K562 (cell line): ENCODE measurements around the gene LRRC25. TPM values are rescaled to one million over a fixed set of nuclear protein-coding genes. Genes with fewer than 3 reads are reported as not detected.
A peak's percentile ranks its signal among the peaks of the same experiment; 100 is the strongest.

Experiments used
- ADNP ChIP-seq: fragments of 200-800 bp; sonication (Bioruptor generic); IDR thresholded peaks from 2 replicates; pipeline ENCODE4 v1.6.1; 2016; ENCODE audit warnings: missing genetic modification characterization, missing compliant biosample characterization
- ARID1B ChIP-seq: fragments of 450-650 bp; IDR thresholded peaks from 2 replicates; pipeline ENCODE4 v1.6.1; 2016; ENCODE audit warnings: antibody characterized with exemption, mild to moderate bottlenecking, inconsistent platforms
- CREB3L1 ChIP-seq: fragments of 450-650 bp; IDR thresholded peaks from 2 replicates; pipeline ENCODE4 v1.6.1; 2014; ENCODE audit warnings: low read depth, mild to moderate bottlenecking, moderate library complexity, borderline replicate concordance
- HBP1 ChIP-seq: fragments of 450-650 bp; formaldehyde crosslinking; IDR thresholded peaks from 2 replicates; pipeline ENCODE4 v1.4.0; 2022; ENCODE audit warnings: missing genetic modification characterization
- MBD2 ChIP-seq: sonication (generic); IDR thresholded peaks from 2 replicates; pipeline ENCODE4 v1.6.1; 2016; ENCODE audit warnings: low read depth, borderline replicate concordance
- POLR3A ChIP-seq: IDR thresholded peaks from 2 replicates; pipeline ENCODE4 v1.6.1; 2011; ENCODE audit warnings: borderline replicate concordance, mild to moderate bottlenecking, moderate library complexity; ENCODE audit not compliant: insufficient read length, insufficient read depth; ENCODE audit errors: extremely low read depth
- TFAM ChIP-seq: fragments of 250-450 bp; sonication (Bioruptor Pico); conservative IDR thresholded peaks from 2 replicates; pipeline ENCODE4 v1.5.0; 2021; ENCODE audit warnings: mild to moderate bottlenecking, moderate library complexity
- ZBTB17 ChIP-seq: fragments of 450-650 bp; formaldehyde crosslinking; IDR thresholded peaks from 2 replicates; pipeline ENCODE4 v1.4.0; 2020; ENCODE audit warnings: mild to moderate bottlenecking
- ZNF217 ChIP-seq: sonication (generic); formaldehyde crosslinking; IDR thresholded peaks from 2 replicates; pipeline ENCODE4 v1.8.0; 2022; ENCODE audit warnings: mild to moderate bottlenecking, missing genetic modification reagents
- polyA plus RNA-seq, 8 experiments: library from polyadenylated mRNA; depleted of rRNA in 4 of 8; stranded (reverse) in 5 of 8; unstranded in 3 of 8; fragments of >200 nt; fragmentation: Nextera tagmentation in 2 of 8; fragmentation: Illumina TruSeq in 1 of 8; extraction: Ambion mirVana in 2 of 8; extraction: Trizol in 1 of 8; gene quantifications; 2 replicates each; pipeline versions ENCODE4 v1.2.1 to v1.2.3, GENCODE V29; 2011 to 2014; ENCODE audit warnings: inconsistent platforms in 1 of 8, missing spikeins in 1 of 8
- total RNA-seq, 7 experiments: library from RNA; depleted of rRNA in 6 of 7; stranded (reverse); fragments of >200 nt in 6 of 7; fragmentation: Illumina TruSeq in 2 of 7; extraction: Trizol in 2 of 7; gene quantifications; 2 replicates each; pipeline versions ENCODE4 v1.2.1 to v1.2.3, GENCODE V29; 2011 to 2021; ENCODE audit warnings: low replicate concordance in 1 of 7
- TF ChIP-seq, protein P1 (sequence below): fragments of 450-650 bp; IDR thresholded peaks from 2 replicates; pipeline ENCODE4 v1.6.1; 2016; ENCODE audit warnings: mild to moderate bottlenecking, moderate library complexity

The LRRC25 gene
- total and polyA plus RNA-seq, 9 of the 15 experiments (the other 6 are each of a cell fraction or from before 2014, with no cell fraction given): 0.07 to 0.36 (median 0.10) TPM; not detected in 3

DNA sequence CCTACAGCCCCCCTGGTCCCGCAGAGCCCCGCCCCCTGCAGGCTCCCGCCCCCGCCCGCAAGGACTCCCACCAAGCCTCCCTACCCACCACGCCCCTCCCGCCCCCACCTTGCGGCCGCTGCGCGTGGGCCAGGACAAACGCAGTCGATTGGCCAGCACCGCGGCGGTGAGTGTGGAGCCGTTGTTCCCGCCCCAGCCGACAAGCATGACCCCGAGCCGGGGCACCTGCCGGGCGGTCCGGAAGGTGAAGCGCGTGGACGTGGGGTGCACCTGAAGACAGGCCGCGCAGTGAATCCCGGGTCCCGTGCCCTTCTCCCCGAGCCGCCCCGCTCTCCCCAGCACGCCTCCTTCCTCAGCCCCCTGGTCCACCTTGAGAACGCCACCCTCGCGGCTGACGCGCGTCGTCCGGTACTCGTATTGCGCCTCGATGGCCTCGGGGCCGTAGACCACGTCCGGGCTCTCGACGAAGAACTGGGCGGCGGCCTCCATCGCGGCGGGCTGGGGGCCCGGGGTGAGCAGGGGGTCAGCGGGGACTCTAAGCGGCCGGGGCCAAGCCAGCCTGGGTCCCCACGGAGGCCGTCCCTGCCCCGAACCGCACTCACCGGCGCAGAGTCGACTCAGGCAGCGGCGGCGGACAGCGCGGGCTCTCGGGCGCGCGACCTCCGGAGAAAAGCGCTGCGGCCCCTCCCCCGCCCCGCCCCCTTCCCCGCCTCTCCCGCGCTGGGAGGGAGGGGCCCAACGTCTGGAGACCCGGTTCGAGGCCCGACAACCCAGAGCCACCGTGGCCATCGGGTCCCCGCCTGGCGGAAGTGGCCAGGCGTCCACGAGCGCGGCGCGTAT lies 40.3 kb upstream of the LRRC25 start, which contains the start of gene ISYNA1 (continued):
- TF ChIP-seq, protein P1, sequence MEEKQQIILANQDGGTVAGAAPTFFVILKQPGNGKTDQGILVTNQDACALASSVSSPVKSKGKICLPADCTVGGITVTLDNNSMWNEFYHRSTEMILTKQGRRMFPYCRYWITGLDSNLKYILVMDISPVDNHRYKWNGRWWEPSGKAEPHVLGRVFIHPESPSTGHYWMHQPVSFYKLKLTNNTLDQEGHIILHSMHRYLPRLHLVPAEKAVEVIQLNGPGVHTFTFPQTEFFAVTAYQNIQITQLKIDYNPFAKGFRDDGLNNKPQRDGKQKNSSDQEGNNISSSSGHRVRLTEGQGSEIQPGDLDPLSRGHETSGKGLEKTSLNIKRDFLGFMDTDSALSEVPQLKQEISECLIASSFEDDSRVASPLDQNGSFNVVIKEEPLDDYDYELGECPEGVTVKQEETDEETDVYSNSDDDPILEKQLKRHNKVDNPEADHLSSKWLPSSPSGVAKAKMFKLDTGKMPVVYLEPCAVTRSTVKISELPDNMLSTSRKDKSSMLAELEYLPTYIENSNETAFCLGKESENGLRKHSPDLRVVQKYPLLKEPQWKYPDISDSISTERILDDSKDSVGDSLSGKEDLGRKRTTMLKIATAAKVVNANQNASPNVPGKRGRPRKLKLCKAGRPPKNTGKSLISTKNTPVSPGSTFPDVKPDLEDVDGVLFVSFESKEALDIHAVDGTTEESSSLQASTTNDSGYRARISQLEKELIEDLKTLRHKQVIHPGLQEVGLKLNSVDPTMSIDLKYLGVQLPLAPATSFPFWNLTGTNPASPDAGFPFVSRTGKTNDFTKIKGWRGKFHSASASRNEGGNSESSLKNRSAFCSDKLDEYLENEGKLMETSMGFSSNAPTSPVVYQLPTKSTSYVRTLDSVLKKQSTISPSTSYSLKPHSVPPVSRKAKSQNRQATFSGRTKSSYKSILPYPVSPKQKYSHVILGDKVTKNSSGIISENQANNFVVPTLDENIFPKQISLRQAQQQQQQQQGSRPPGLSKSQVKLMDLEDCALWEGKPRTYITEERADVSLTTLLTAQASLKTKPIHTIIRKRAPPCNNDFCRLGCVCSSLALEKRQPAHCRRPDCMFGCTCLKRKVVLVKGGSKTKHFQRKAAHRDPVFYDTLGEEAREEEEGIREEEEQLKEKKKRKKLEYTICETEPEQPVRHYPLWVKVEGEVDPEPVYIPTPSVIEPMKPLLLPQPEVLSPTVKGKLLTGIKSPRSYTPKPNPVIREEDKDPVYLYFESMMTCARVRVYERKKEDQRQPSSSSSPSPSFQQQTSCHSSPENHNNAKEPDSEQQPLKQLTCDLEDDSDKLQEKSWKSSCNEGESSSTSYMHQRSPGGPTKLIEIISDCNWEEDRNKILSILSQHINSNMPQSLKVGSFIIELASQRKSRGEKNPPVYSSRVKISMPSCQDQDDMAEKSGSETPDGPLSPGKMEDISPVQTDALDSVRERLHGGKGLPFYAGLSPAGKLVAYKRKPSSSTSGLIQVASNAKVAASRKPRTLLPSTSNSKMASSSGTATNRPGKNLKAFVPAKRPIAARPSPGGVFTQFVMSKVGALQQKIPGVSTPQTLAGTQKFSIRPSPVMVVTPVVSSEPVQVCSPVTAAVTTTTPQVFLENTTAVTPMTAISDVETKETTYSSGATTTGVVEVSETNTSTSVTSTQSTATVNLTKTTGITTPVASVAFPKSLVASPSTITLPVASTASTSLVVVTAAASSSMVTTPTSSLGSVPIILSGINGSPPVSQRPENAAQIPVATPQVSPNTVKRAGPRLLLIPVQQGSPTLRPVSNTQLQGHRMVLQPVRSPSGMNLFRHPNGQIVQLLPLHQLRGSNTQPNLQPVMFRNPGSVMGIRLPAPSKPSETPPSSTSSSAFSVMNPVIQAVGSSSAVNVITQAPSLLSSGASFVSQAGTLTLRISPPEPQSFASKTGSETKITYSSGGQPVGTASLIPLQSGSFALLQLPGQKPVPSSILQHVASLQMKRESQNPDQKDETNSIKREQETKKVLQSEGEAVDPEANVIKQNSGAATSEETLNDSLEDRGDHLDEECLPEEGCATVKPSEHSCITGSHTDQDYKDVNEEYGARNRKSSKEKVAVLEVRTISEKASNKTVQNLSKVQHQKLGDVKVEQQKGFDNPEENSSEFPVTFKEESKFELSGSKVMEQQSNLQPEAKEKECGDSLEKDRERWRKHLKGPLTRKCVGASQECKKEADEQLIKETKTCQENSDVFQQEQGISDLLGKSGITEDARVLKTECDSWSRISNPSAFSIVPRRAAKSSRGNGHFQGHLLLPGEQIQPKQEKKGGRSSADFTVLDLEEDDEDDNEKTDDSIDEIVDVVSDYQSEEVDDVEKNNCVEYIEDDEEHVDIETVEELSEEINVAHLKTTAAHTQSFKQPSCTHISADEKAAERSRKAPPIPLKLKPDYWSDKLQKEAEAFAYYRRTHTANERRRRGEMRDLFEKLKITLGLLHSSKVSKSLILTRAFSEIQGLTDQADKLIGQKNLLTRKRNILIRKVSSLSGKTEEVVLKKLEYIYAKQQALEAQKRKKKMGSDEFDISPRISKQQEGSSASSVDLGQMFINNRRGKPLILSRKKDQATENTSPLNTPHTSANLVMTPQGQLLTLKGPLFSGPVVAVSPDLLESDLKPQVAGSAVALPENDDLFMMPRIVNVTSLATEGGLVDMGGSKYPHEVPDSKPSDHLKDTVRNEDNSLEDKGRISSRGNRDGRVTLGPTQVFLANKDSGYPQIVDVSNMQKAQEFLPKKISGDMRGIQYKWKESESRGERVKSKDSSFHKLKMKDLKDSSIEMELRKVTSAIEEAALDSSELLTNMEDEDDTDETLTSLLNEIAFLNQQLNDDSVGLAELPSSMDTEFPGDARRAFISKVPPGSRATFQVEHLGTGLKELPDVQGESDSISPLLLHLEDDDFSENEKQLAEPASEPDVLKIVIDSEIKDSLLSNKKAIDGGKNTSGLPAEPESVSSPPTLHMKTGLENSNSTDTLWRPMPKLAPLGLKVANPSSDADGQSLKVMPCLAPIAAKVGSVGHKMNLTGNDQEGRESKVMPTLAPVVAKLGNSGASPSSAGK: peak; percentile 93
- TF ChIP-seq HBP1 (CRISPR knock-in tag): peak; percentile 19; the same call in 1 of the 2 replicates
- no peak for TF ChIP-seq ARID1B
- 0 out of 2 replicates have a peak, but pooled peaks have one; percentile 9 for TF ChIP-seq MBD2
- no peak for TF ChIP-seq POLR3A
- no peak for TF ChIP-seq TFAM (CRISPR knock-in tag)
- TF ChIP-seq CREB3L1: no peak
- no peak for TF ChIP-seq ZBTB17 (CRISPR knock-in tag)
- no peak for TF ChIP-seq ADNP (tag)
- TF ChIP-seq ZNF217: no peak
